ENCODE results near the gene PYDC1.
"Not testable (repeated sequence)": the region's sequence is repeated elsewhere in the genome, so short reads cannot be mapped to it uniquely, and the experiment has no call there.

The PYDC1 gene

DNA sequence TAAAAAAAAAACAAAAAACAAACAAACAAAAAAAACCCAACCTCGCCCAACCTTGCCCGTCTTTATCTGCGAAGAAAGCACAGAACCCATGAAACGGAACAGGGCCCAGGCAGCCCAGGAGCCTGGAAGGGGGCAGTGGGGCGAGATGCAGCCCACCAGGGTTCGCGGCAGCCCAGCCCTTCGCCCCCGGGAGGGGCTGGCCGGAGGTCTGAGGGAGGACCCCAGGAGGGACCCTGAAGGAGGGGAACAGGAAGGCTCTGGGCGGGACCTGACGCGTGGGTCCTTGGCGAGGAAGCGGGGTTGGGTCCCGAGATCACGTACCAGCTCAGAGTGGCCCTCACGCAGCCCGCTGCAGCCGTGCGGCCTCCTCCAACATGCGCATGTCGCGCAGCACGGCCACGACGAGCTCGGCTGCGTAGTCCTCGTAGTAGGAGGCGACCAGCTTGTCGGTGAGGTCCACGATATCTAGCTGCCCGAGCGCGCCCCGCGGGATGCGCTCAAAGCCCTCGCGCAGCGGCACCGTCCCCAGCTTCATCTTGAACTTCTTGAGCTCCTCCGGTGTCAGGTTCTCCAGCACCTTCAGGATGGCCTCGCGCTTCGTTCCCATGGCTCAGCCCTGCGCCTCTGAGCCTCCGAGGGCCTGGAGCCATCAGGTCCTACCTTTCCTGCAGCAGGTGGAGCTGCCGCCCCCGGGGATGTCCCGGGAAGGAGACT lies at the start of gene PYDC1:
TSS of gene PYDC1 (minus strand) at position 714 of the 714 bp plus-strand sequence. CDS start at position 607, 107 bp downstream.
- peak; percentile 42 for DNase-seq

DNA sequence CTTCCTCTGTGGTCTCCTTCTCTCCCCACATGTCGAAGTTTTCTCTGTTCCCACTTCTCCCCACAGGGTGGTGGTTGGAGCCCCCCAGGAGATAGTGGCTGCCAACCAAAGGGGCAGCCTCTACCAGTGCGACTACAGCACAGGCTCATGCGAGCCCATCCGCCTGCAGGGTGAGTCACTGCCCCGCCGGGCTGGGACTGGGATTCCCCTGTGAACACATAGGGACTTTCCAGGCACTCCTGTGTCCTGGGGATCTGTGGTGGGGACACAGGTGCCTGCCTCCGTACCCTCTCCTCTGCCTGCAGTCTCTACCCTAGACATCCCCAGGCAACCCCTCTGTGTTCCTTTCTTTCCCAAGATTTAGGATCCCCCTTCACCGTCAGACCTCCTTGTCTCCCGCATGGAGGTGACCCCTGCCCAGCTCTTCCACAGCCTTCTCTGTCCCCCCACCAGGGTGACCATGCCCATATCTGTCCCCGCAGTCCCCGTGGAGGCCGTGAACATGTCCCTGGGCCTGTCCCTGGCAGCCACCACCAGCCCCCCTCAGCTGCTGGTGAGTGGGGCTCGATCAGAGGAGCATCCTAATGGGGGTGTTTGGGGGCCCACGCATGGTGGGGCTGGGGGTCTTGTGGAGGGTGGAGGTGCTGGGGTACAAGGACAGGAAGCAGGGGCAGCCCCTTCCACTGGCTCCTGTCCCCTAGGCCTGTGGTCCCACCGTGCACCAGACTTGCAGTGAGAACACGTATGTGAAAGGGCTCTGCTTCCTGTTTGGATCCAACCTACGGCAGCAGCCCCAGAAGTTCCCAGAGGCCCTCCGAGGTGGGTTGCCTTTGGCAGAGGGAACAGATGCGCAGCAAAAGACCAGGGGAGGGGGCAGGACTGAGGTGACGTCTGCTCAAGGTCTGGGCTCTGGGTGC lies 48.7 kb upstream of the PYDC1 start:
- DNase-seq: no peak

DNA sequence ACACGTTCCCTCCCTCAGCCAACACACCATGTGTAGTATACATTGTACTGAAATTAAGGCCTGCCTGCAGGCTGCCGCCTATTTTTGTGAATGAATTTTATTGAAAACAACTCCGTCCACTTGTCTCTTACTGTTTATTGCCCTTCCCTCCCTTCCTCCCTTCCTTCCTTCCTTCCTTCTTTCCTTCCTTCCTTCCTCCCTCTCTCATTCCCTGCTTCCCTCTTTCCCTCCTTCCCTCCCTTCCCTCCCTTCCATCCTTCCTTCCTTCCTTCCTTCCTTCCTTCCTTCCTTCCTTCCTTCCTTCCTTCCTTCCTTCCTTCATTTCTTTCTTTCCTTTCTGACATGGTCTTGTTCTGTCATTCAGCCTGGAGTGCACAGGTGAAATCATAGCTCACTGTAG lies 45.1 kb upstream of the PYDC1 start:
- no peak for DNase-seq

DNA sequence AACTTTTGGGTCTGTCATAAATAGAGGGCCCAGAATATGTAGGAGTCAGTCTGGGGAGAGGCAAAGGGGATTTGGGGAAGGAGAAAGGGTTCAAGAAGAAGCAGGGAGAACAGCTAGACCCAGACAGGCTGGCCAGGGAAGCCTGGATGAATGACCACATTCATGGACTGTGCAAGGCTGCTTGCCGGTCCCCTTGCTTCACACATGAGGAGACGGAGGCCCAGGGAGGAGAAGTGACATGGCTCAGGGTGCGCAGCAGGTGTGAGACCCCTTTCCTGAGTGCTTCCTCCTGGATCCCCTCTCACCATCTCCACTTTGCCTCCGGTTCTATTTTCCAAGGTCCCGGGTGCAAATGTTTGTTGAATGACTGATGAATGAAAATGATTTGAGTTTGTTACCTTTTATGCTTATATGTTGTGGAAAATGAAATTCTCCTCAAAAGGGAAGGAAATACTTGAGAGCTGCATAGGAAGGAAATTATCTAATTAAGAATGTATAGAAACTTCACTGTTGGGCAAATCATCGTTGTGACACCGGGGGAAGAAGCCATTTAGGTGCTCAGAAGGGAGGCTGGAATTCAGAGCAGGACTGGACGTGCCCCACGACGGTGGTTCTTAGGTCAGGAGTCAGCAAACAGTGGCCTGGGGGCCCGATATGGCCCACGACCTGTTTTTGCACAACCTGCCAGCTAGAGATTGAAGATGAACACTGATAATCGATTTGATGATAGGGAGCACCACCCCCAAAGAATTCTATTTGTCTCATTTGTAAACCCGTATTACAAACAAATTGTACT lies 43.4 kb upstream of the PYDC1 start:
- no peak for DNase-seq

DNA sequence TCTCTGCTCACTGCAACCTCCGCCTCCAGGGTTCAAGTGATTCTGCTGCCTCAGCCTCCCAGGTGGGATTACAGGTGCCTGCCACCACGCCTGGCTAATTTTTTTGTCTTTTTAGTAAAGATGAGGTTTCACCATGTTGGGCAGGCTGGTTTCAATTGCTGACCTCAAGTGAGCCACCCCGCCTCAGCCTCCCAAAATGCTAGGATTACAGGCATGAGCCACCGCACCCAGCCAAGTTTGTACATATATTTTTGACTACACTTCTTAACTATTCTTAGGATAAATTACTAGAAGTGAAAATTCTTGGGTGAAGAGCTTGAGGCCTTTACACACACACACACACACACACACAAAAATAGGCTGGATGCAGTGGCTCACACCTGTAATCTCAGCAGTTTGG lies 41.4 kb upstream of the PYDC1 start:
- DNase-seq: no peak

DNA sequence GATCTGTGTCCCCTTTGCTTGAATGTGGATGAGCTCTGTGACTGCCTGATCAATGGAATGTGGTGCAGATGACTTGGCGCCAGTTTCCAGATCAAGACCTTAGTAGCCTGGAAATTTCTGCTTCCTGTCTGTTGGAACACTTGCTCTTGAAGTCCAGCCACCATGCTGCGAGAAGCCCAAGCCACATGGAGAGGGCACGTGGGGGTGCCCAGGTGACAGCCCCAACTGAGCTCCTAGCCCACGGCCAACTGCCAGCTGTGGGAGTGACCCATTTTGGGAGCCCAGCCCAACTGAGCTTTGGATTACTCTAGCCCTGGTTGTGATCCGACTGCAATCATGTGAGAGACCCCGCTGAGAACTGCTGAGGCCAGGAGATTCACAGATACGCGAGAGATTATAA lies 39.5 kb upstream of the PYDC1 start:
- no peak for DNase-seq

DNA sequence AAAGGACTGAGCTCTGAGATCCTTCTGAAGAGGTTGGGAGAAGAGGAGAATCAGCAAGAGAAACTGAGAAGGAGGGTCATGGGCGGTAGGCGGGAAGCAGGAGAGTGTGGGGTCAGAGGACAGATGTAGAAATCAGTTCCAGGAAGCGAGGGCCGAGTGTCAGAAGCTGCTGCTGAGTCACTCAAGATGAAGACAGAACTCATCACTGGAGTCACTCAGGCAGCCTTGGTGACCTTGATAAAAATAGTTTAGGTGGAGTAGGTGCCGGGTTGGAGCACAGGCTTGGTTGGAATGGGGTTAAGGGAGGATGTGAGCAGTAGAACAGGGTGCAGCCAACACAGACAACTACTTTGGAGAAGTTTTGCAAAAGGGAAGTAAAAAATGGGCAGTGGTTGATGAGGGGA lies 36.7 kb upstream of the PYDC1 start:
- no peak for DNase-seq

DNA sequence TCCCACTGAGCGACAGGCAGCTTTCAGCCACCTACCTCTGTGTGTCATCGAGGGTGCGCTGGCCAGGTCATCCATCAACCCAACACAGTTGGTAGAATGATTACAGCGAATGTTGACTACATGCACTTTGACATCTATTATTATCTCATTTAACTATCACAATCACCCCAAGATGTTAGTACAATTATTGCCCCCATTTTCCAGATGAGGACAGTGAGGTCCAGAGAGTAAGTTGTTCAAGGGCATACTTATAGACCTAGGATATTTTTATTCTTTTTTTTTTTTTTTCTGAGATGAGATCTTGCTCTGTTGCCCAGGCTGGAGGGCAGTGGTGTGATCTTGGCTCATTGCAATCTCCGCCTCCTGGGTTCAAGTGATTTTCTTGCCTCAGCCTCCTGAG lies 34.5 kb upstream of the PYDC1 start:
- DNase-seq: no peak

DNA sequence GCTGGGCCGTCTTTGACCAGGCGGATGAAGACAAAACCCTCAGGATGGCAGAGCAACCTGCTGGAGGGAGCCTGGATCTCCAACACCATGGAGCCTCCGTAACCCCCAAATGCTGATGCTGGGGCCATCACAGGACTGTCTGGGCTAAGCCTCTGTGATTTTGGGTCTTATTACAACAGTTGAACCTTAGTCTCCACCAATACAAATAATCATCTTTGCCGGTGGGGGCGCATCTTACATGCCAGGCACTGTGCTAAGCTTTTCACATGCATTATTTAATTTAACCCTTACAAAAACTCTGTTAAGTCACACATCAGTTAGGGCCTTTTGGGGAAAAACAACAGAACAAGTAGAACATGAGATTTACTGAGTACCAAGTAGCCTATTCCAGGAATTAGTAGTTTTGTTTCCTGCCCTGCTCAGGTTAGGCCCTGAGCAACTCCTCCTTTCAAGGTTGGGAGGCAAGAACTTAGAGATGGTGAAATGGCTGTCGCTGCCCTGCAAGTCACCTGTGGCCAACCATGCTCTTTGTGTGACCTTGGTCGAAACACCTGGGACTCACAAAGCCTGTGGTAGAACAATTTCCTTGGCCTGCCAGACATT lies 33.9 kb upstream of the PYDC1 start:
- DNase-seq: no peak

DNA sequence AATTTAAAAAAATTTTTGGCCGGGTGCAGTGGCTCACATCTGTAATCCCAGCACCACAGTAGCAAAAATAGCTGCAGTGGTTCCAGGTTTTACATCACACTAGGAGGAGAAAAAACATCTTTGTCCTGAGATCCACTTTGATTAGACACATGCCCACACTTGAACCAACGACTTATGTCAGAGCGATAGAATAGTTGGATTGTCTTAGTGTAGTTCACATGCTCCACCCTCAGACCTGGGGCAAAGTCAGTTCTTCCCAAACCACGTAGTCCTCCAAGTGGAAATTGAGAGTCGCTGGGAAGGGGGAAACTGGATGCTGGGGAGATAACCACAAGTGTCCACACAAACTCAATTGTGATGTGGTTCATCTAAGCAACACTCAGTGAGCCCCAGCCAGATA lies 31.4 kb upstream of the PYDC1 start:
- DNase-seq: no peak

DNA sequence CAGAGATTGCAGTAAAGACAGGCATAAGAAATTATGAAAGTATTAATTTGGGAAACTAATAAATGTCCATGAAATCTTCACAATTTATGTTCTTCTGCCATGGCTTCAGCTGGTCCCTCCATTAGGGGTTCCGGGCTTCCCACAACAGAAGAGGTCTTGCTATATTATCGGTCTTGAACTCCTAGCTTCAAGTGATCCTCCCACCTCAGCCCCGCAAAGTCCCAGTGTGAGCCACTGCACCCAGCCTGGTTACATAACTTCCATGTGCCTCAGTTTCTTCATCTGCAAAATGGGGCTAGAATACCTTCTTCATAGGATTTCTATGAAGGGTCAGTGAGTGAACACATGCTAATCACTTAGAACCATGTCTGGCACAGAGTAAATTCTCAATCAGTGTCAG lies 29.4 kb upstream of the PYDC1 start:
- DNase-seq: no peak

DNA sequence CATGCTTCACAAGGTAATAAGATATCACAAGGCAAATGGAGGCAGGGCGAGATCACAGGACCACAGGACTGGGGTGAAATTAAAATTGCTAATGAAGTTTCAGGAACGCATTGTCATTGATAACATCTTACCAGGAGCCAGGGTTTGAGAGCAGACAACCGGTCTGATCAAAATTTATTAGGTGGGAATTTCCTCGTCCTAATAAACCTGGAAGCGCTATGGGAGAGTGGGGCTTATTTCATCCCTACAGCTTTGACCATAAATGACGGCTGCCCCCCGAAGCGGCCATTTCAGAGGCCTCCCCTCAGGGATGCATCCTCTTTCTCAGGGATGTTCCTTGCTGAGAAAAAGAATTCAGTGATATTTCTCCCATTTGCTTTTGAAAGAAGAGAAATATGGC lies 28.7 kb upstream of the PYDC1 start:
- DNase-seq: not testable (repeated sequence)

DNA sequence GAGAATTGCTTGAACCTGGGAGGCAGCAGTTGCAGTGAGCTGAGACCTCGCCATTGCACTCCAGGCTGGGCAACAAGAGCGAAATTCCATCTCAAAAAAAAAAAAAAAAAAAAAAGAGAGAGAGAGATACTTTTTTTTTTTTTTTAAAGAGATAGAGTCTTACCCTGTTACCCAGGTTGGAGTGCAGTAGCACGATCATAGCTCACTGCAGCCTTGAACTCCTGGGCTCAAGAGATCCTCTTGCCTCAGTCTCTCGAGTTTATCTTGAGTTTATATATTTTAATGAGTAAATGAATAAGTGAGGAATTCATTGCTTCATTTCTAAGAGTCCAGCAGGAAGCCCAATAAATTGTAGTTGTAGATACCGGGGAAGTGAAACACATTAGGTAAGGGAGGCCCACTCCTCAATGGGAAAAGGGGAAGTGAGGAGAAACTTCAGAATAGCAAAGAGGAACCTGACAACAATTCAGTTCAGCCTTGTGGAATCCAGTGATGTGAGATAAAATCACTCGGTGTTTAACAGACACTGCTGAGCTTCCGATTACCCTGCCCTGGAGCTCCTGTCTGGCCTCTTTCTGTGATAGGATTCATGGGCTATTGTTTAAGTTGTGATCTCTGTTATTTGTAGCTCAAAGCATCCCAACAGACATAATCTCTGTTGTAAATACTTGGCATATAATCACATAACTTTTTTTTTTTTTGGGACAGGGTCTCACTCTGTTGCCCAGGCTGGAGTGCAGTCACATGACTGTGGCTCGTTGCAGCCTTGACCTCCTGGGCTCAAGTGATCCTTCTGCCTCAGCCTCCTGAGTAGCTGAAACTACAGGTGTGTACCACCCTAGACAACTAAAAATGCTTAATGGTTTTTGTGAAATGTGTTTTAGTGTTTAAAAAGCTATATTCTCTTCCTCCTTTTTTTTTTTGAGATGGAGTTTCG lies 27.1 kb upstream of the PYDC1 start:
- no peak for DNase-seq

DNA sequence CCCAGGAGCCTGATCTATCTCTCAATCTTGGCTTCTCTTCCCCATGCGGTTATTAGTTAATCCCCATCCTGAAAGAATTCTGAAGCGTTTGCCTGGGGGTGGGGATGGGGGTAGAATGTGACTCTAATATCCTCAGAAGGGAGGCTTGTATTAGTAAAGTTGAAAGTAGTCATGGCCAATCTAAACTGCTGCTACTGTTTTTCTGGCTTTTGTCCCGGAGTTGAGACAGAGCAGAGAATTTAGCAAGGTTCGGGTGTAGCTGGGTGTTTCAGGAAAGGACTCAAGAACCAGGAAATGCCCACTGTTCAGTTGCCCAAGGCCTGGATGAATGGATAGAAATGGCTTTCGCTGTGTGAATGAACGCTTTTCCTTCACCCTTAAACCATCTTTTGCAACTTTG lies 25.3 kb upstream of the PYDC1 start:
- no peak for DNase-seq

DNA sequence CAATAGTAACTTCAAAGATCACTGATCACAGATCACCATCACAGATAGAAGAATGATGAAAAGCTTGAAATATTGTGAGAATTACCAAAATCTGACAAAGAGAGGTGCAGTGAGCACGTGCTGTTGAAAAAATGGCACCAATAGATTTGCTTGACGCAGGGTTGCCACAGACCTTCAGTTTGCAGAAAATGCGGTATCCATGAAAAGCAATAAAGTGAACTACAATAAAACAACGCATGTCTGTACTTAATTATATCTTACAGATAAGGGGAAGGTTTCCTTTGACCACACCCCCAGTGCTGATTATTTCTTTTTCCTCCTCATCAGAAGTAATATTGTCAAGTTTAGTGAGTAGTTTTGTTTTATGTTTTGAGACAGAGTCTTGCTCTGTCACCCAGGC lies 21.1 kb upstream of the PYDC1 start:
- no peak for DNase-seq

DNA sequence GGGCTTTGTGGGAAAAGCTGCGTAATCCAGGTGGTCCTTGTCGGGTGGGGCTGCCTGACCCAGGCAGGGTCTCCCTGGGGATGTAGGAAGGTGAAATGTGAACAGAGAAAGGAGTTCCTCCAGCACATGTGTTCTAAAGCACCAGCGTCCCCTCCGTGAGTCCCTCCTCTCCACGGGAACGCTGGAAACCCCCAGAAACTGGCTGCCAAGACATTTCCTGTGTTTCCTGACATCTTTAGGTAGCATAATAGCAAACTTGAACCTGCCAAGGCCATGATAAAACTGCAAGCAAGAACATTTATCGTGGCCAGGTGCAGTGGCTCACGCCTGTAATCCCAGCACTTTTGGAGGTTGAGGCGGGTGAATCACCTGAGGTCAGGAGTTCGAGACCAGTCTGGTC lies 12.6 kb upstream of the PYDC1 start:
- DNase-seq: no peak

DNA sequence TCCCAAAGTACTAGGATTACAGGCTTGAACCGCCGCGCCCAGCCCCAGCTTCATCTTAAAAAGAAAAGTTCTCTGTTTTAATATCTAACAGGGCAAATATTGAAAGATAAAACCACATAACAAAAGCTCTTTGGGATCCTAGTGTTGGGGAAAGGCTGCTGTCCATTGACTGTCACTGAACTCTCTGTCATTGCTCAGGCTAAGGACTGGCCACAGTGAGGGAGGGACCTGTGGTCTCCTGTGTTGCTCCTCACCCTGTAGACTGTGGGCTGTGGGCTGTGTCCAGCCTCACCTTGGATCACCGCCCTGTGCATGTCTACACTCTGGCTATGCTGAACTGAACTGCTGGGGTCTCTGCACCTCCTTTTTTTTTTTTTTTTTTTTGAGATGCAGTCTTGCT lies 11.3 kb upstream of the PYDC1 start:
- no peak for DNase-seq

DNA sequence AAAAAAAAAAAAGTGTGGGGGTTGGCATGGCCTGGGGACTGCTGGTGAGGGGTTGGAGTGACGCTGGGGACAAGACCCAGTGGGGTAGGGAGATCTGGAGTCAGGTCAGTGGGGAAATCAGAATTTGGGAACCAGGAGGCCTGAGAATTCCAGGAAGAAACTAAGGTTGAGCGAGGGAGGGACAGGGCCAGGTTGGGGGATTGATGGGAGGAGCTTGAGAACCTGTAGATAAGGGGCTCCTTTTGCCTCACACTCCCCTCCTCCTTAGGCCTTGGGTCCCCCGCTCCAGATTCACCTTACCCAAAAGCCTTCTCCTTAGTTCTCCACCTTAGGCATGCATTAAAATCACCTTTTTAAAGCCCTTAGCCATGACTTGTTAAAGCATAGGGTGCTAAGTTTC lies 8.3 kb upstream of the PYDC1 start:
- DNase-seq: no peak

DNA sequence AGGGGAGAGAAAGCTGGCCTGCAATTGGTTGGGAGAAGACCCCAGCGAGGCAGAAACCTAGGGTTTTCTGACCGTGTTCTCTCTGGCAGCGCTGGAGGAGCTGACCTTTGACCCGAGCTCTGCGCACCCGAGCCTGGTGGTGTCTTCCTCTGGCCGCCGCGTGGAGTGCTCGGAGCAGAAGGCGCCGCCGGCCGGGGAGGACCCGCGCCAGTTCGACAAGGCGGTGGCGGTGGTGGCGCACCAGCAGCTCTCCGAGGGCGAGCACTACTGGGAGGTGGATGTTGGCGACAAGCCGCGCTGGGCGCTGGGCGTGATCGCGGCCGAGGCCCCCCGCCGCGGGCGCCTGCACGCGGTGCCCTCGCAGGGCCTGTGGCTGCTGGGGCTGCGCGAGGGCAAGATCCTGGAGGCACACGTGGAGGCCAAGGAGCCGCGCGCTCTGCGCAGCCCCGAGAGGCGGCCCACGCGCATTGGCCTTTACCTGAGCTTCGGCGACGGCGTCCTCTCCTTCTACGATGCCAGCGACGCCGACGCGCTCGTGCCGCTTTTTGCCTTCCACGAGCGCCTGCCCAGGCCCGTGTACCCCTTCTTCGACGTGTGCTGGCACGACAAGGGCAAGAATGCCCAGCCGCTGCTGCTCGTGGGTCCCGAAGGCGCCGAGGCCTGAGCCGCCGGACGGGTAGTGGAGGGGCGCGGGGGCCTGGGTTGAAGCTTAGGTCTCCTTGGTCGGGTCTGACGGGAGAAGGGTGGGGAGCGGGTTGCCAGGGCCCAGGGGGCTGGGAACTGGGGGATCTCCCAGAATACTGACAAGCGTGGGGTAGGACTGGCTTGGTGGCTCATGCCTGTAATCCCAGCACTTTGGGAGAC lies 7.4 kb upstream of the PYDC1 start:
- DNase-seq: no peak

DNA sequence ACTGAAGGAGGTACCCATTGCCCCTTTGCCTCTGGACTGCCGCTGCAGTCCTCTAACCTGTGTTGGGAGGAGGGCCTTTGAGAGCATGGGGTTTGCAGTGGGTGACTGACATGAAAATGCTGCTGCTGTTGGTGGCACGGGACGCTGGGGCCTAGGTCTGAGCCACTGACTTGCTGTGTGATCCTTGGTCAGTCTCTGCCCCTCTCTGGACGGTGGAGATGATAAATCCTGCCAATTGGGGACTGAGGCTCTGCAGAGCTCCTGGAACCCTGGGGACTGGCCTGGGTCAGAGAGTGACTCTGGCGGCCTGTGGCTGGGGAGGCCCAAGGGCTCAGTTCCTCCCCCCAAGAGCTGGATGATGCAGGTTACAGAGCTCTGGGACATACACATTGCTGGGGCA lies 6.1 kb upstream of the PYDC1 start:
- no peak for DNase-seq

Measured in eye (tissue), 1 donor.